Activated CD8-positive, alpha-beta memory T cell treated with anti-CD3 and anti-CD28 coated beads for 36 hours (primary cell): ENCODE measurements around the gene DAPK2. TPM values are rescaled to one million over a fixed set of nuclear protein-coding genes. Genes with fewer than 3 reads are reported as not detected.
"Not testable (repeated sequence)": the region's sequence is repeated elsewhere in the genome, so short reads cannot be mapped to it uniquely, and the experiment has no call there.

Source experiments
- CTCF ChIA-PET: fragments of 350-600 bp; sonication (Branson Sonifier 250); formaldehyde crosslinking; loops from one replicate; lab custom pipeline; 2021; ENCODE audit warnings: antibody characterized with exemption; lab: Charles Lee
- POLR2A ChIA-PET: fragments of 350-600 bp; sonication (Branson Sonifier 250); formaldehyde crosslinking; loops from one replicate; lab custom pipeline; 2021; ENCODE audit warnings: antibody characterized with exemption; lab: Charles Lee
- total RNA-seq, 2 experiments: library from RNA; stranded (reverse); gene quantifications; one replicate each; pipeline ENCODE4 v1.2.3, GENCODE V29; 2021

DAPK2 gene
- total RNA-seq, 2 experiments from 2014 or later: 2.6 to 3.3 TPM

GRCh38 chr15:63902671-63903035 is 143.6 kb downstream of the DAPK2 start:
- CTCF ChIA-PET: interaction anchor here (1.4 kb wide), 1 partner anchor 12 kb away, joined by 3 read pairs; no protein-coding TSS in a partner anchor

DNA sequence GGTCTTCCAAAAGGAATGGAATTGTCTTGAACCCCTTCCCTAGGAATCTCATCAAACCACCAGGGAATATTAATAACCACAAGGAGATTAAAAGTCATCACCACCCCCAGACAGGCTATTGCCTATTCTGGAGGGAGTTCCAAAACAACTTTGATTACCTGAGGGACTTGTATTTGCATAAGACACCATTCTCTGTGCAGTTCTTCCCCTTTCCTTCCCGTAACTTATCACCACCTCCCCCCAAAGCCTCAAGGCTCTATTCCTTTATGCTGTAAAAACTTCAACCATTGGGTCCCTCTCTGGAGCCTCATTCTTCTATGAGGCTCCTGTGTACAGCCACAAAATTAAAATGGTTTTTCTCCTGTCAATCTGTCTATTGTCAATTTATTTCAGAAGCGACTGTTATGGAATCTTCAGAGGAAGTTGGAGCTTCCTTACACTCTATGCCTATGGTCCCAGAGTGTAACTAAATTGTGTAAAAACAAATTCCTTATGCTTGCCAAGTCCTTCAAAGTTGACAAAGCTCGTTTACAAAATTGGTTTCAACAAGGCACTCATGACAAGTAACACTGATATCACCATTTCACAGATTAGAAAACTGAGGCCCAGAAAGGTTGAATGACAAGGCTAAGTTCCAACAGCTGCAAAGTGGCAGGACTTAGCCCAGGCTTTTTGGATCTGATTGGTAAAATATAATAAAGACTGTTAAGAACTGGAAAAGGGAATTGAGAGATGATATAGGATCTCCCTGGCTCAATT is 144.2 kb downstream of the DAPK2 start:
- POLR2A ChIA-PET: interaction anchor here (0.6 kb wide), 1 partner anchor 36 kb away, joined by 5 read pairs; no protein-coding TSS in a partner anchor
- CTCF ChIA-PET: interaction anchor here (1.4 kb wide), 1 partner anchor 12 kb away, joined by 3 read pairs; no protein-coding TSS in a partner anchor

More at GRCh38 chr15:63902671-63903035, 143.6 kb downstream of the DAPK2 start:
- POLR2A ChIA-PET: interaction anchor here (0.6 kb wide), 1 partner anchor 36 kb away, joined by 5 read pairs; no protein-coding TSS in a partner anchor

DNA sequence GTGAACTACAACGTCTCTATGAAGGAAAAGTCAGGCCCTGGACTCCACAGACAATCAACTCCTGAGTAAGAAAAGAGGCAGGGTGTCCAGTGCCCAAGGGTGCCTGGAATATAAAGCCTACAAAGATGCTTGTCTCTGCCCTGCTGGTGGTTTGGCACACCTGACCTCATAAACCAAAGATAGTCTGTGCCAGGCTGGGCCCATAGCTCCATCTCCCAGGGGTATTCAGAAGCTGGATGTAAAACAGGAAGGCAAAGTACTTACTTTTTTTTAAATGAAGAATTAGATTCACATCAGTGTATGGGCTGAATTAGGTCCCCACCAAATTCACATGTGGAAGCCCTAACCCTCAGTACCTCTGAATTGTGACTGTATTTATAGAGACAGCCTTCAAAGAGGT is 146.0 kb downstream of the DAPK2 start:
- CTCF ChIA-PET: interaction anchor here (1.1 kb wide), 1 partner anchor 45 kb away, joined by 3 read pairs; no protein-coding TSS in a partner anchor
- POLR2A ChIA-PET: no interaction called here

GRCh38 chr15:63899606-63900005 is 146.7 kb downstream of the DAPK2 start:
- CTCF ChIA-PET: interaction anchor here (1.1 to 1.3 kb wide), 2 partner anchors 46 to 147 kb away, joined by 3 to 4 read pairs; no protein-coding TSS in a partner anchor
- POLR2A ChIA-PET: not testable (repeated sequence)

DNA sequence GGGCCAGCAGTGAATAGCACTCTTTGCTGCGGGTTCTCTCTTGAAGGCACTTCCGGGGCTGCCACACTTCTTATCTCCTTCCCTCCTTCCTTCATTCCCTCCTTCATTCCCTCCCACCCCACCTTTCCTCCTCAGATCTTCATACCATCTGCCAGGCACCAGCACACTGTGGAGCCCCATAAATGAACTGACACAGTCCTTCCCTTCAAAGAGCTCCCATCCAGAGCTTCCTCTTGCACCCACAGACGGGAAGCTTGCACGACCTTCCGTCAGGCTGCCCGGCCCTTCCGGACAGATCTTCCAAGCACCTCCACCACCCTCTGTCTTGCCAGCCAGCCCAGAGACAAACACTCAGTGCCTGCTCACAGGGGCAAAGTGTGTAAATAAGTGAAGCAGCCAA is 147.1 kb downstream of the DAPK2 start:
- ChIA-PET CTCF (interaction anchor here (1.1 to 1.3 kb wide), 2 partner anchors 46 to 147 kb away, joined by 3 to 4 read pairs; no protein-coding TSS in a partner anchor), POLR2A (no interaction called here)

GRCh38 chr15:63896336-63897115 is 149.8 kb downstream of the DAPK2 start:
- ChIA-PET CTCF (interaction anchor here (1.4 kb wide), 1 partner anchor 10 kb away, joined by 3 read pairs; no protein-coding TSS in a partner anchor), POLR2A (no interaction called here)

GRCh38 chr15:63895787-63896218 is 150.5 kb downstream of the DAPK2 start:
- POLR2A ChIA-PET: no interaction called here
- CTCF ChIA-PET: interaction anchor here (1.3 to 1.4 kb wide), 2 partner anchors 11 to 144 kb away, joined by 3 to 4 read pairs; no protein-coding TSS in a partner anchor

DNA sequence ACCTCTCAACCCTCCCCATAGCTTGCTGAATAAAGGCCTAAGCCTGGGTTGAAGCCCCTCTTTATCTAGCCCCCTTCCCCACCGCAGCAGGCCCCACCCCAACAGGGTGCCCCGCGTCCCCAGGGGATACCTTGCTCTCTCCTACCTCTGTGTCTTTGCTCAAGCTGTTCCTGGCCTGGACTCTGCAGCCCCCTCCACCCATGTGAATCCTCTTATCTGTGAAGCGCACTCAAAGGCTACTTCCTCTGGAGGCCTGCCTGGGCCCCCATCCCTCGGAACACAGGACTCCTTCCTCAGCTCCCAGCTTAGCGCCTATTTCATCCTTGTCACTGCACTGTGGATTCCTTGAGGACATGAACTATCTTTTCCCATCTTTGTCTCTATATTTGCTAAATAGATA is 151.1 kb downstream of the DAPK2 start:
- POLR2A ChIA-PET: no interaction called here
- CTCF ChIA-PET: interaction anchor here (0.6 to 1.4 kb wide), 4 partner anchors 12 to 145 kb away, joined by 3 to 4 read pairs (median 3); no protein-coding TSS in a partner anchor

DNA sequence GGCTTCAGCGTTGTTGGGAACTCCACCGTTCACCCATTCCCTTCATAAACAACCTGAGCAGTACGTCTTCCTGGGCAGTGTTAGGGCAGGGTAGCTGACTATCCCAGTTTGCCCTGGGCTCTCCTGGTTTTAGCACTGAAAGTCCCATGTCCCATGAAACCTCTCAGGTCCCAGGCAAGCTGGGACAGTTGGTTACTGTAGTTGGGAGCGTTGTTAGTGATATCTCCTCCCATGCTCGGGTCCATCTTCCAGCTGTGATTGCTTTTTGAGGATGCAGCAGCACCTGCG is 151.7 kb downstream of the DAPK2 start:
- CTCF ChIA-PET: interaction anchor here (0.6 kb wide), 2 partner anchors 35 to 44 kb away, joined by 3 read pairs; no protein-coding TSS in a partner anchor
- POLR2A ChIA-PET: no interaction called here

GRCh38 chr15:63893866-63894661 is 152.2 kb downstream of the DAPK2 start:
- POLR2A ChIA-PET: no interaction called here
- CTCF ChIA-PET: interaction anchor here (0.6 to 3.2 kb wide), 3 partner anchors 45 to 175 kb away, joined by 3 to 15 read pairs (median 3); no protein-coding TSS in a partner anchor

DNA sequence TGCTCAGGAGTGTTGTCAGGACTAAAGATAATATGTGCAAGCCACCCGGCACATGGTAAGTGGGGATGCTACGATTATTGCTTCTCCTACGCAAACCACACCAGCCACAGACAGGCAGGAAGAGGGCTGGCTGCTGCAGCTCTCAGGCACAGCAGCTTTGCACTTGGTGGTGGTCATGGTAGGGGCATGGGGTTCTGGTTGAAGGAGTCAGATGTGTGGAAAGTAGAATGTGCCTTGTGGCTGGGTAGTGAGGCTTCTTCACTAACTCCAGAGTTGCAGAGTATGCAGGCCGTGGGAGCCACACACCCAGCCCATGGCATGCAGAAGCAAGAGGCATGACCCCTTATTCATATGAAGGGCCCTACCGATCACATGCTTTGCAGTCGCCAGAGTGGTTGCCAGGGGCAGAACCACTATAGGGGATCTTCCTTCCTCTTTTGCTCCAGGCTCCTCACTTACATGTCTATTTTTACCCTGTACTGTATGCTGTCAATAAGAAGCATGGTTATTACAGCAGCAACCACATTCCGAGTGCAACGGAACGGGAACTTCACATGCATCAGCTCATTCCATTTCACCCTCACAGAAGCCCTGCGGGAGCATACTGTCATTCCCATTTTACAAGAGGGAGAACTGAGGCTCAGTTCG is 153.4 kb downstream of the DAPK2 start:
- POLR2A ChIA-PET: interaction anchor here (1.0 to 1.9 kb wide), 2 partner anchors 141 to 154 kb away, joined by 3 to 4 read pairs; partner anchors contain the start of gene DAPK2
- CTCF ChIA-PET: interaction anchor here (0.8 to 3.2 kb wide), 8 partner anchors 15 to 176 kb away, joined by 3 to 15 read pairs (median 6); partner anchors contain the start of gene DAPK2

- ChIA-PET CTCF (interaction anchor here (0.7 to 3.2 kb wide), 9 partner anchors 10 to 177 kb away, joined by 3 to 15 read pairs (median 5); partner anchors contain the start of gene DAPK2), POLR2A (interaction anchor here (1.9 kb wide), 1 partner anchor 155 kb away, joined by 4 read pairs; the partner anchor contains the start of gene DAPK2)
Measured at GRCh38 chr15:63891768-63892133, 154.5 kb downstream of the DAPK2 start.

DNA sequence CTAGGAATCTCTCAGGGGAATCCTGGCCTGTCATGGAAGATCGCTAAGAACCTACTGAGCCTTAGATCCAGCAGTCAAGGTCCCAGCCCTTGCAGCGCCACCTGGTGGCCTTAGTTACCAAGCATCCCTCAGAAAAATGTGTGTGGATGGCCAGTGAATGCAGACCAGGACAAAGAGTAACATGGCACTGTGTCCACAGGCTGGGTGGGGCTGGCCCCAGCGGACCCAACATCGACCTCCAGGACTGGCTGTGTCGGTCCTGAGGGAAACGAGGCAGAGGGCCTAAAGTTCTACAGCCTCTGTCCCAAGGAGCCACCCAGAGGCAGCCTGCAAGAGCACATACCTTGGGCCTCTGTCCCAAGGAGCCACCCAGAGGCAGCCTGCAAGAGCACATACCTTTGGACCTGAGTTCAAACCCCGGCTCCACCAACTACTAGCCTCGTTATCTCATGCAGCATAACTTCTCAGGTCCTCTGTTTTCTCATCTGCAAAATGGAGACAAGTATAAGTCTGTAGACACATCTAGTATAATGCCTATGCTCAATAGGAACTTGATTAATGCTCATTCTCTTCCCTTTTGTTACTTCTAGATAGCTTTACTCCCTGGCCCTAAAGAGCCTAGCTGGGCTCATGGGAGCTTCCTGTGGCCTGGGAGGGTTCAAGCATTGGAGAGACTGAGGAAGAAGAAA is 155.1 kb downstream of the DAPK2 start:
- ChIA-PET POLR2A (no interaction called here), CTCF (interaction anchor here (0.7 to 3.2 kb wide), 10 partner anchors 9 to 177 kb away, joined by 3 to 15 read pairs (median 4); no protein-coding TSS in a partner anchor)

DNA sequence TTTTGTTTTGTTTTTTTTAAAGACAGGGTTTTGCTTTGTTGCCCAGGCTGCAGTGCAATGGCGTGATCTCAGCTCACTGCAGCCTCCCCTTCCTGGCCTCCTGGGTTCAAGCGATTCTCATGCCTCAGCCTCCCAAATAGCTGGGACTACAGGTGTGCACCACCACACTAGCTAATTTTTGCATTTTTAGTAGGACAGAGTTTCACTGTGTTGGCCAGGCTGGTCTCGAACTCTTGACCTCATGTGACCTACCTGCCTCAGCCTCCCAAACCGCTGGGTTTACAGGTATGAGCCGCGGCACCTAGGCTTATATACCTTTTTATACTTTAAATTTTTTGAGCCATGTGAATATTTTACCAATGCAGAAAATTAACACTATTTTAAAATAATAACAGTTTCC is 155.7 kb downstream of the DAPK2 start:
- CTCF ChIA-PET: interaction anchor here (0.5 to 1.9 kb wide), 7 partner anchors 11 to 594 kb away, joined by 3 to 6 read pairs (median 4); no protein-coding TSS in a partner anchor
- POLR2A ChIA-PET: no interaction called here

DNA sequence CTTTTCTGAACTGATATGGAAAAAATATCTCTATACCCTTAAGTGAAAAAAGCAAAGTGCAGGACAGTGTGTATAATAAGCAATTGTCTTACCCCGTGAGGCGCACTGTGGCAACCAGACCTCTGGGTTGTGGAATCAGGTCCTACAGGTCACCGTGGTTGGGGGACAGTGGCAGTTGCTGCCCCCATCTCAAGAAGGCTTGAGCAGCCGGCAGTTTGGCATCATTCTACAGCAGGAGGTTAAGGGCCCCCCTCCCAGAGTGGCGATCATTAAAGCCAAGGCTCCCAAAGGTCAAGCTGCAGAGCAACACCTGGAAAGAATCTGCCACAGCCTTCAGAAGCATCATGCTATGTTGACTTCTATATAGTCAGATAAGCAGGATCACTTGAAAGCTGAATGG is 156.5 kb downstream of the DAPK2 start:
- ChIA-PET POLR2A (no interaction called here), CTCF (interaction anchor here (0.6 to 1.9 kb wide), 6 partner anchors 12 to 178 kb away, joined by 3 to 6 read pairs (median 4); no protein-coding TSS in a partner anchor)

- CTCF ChIA-PET: interaction anchor here (0.8 to 1.9 kb wide), 3 partner anchors 136 to 179 kb away, joined by 3 to 6 read pairs (median 5); no protein-coding TSS in a partner anchor
- POLR2A ChIA-PET: no interaction called here
Measured at GRCh38 chr15:63888823-63889222, 157.5 kb downstream of the DAPK2 start.

DNA sequence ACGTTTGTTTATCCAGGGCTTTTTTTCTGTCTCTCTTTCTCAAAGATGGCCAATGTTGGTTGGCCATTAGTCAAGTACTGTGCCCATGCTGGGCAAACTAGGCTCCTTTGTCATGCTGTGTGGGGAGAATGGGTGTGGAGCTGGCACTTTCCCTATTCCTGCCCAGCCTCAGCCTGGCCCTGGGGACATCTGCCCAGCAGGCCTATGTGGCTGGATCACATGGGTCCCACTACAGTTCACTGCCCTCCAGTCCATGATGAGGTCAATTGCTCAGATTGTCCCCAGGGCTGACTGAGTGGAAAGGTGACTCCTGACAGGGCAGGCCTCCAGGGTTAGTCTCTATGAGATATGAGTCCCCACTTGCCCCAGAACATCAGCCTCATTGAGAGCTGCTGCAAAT is 158.1 kb downstream of the DAPK2 start:
- ChIA-PET POLR2A (no interaction called here), CTCF (interaction anchor here (0.8 to 1.5 kb wide), 2 partner anchors 136 to 142 kb away, joined by 3 to 5 read pairs; no protein-coding TSS in a partner anchor)
